Cardiac fibroblast (primary cell): ENCODE results near the gene HCFC1R1.

Experiments
- DNase-seq, 2 donors: peaks; one replicate each; pipeline versions ENCODE4 v3.0.0 to v3.0.0-alpha.2; 2010; ENCODE audit warnings: low read depth in 2 of 2
- H3K4me3 ChIP-seq, 2 donors: replicated peaks in 1 of 2; 1 replicate in 1 of 2; 2 replicates in 1 of 2; pipeline ENCODE4 v1.5.1; 2011; ENCODE audit warnings: low read depth in 2 of 2, low read length in 2 of 2, mild to moderate bottlenecking in 2 of 2, moderate library complexity in 1 of 2
- TF ChIP-seq, protein P1 (sequence below): IDR thresholded peaks from one replicate; pipeline ENCODE4 v1.5.1; 2011; ENCODE audit warnings: low read depth, mild to moderate bottlenecking, low read length, inconsistent platforms

HCFC1R1 gene

DNA sequence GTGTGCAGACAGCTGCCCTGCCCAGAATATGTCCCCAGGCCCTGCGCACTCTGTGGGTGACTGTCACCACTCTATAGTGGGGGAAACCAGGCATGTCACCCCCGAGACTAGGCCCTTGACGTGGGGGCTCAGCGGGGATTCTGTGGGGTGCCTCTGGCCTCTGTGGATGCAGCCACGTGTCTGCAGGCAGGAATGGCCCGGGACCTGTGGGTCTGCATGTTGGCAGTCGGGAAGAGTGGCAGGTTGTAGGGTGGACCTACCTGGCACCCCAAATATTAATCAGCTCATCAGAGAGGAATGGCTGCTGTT, 42.7 kb upstream of the HCFC1R1 start:
- no peak for DNase-seq
- H3K4me3 ChIP-seq, result peak overlapping the region; percentile 0 to 58
- TF ChIP-seq, protein P1, sequence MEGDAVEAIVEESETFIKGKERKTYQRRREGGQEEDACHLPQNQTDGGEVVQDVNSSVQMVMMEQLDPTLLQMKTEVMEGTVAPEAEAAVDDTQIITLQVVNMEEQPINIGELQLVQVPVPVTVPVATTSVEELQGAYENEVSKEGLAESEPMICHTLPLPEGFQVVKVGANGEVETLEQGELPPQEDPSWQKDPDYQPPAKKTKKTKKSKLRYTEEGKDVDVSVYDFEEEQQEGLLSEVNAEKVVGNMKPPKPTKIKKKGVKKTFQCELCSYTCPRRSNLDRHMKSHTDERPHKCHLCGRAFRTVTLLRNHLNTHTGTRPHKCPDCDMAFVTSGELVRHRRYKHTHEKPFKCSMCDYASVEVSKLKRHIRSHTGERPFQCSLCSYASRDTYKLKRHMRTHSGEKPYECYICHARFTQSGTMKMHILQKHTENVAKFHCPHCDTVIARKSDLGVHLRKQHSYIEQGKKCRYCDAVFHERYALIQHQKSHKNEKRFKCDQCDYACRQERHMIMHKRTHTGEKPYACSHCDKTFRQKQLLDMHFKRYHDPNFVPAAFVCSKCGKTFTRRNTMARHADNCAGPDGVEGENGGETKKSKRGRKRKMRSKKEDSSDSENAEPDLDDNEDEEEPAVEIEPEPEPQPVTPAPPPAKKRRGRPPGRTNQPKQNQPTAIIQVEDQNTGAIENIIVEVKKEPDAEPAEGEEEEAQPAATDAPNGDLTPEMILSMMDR, result no peak

- TF ChIP-seq, protein P1, result no peak
- H3K4me3 ChIP-seq, result peak overlapping the region; percentile 0 to 58
- peak in 1 of 2 donors; percentile 19 for DNase-seq
These were observed 42.1 kb upstream of the HCFC1R1 start for GRCh38 chr16:3065742-3066439.

GRCh38 chr16:3065069-3065741, 41.5 kb upstream of the HCFC1R1 start, which contains the start of gene IL32:
Gene IL32, plus strand, starts transcription at chr16:3065640. Its CDS starts 172 bp downstream, at chr16:3065812.
- TF ChIP-seq, protein P1, result no peak
- H3K4me3 ChIP-seq, result peak within 1 kb of the TSS; percentile 8 to 58
- peak; percentile 84 to 95 for DNase-seq

DNA sequence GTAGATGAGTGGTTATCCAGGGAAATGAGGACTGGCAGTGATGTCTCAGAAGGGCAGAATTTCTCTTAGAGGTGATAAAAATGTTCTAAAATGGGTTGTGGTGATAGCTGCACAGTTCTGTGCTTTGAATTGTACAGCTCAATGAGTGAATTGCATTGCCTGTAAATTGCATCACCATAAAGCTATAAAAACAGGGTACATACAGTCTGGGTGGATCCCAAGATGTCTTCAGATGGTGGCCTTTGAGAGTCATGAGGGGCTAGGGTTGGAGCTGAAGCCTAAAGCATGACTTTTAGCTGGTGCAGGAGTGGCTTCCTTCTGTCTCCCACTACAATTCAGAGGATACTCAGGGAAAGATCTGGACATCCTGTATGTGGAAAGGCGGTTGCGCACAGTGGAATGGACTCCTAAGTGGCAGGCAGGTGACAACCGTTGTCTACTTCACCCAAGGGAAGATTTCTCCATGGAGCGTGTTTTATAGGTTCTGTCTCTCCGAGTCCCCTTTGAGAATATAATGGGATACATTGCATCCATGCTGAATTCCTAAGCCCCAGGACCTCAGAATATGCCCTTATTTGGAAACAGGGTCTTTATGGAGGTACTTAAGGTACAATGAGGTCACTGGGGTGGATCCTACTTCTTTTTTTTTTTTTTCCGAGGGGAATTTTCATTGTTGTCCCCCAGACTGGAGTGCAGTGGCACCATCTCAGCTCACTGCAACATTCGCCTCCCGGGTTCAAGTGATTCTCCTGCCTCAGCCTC, 40.1 kb upstream of the HCFC1R1 start:
- H3K4me3 ChIP-seq, result no peak overlapping the region
- TF ChIP-seq, protein P1, result no peak
- DNase-seq, result no peak

- DNase-seq, result no peak
- TF ChIP-seq, protein P1, result no peak
- no peak overlapping the region for H3K4me3 ChIP-seq
These were observed 38.8 kb upstream of the HCFC1R1 start for GRCh38 chr16:3062553-3062952.

- DNase-seq, result no peak
- H3K4me3 ChIP-seq, result no peak overlapping the region
- TF ChIP-seq, protein P1, result no peak
These were observed 36.8 kb upstream of the HCFC1R1 start for GRCh38 chr16:3060339-3061127.
